Activated CD8-positive, alpha-beta T cell treated with anti-CD3 and anti-CD28 coated beads for 36 hours (primary cell): ENCODE data around the gene LMF2. TPM values are rescaled to one million over a fixed set of nuclear protein-coding genes. Genes with fewer than 3 reads are reported as not detected.

Source experiments
- ATAC-seq: fragments of 200-7000 bp; cut with Tn5 transposase; one replicate; pipeline ENCODE4 v1.10.0; 2021; ENCODE audit warnings: mild to moderate bottlenecking, moderate library complexity
- CTCF ChIA-PET: fragments of 350-600 bp; sonication (Branson Sonifier 250); formaldehyde crosslinking; loops from one replicate; lab custom pipeline; 2021; ENCODE audit warnings: antibody characterized with exemption; lab: Charles Lee
- POLR2A ChIA-PET: fragments of 350-600 bp; sonication (Branson Sonifier 250); formaldehyde crosslinking; loops from one replicate; lab custom pipeline; 2021; ENCODE audit warnings: antibody characterized with exemption; lab: Charles Lee
- DNase-seq: peaks from one replicate; pipeline ENCODE4 v3.0.0-alpha.2; 2020
- H3K27ac Mint-ChIP-seq: one replicate; pipeline ENCODE4 v1.8.0; 2021; ENCODE audit warnings: mild to moderate bottlenecking, mixed read lengths
- H3K27me3 Mint-ChIP-seq: one replicate; pipeline ENCODE4 v1.8.0; 2021; ENCODE audit warnings: mixed read lengths
- H3K36me3 Mint-ChIP-seq: one replicate; pipeline ENCODE4 v1.8.0; 2021; ENCODE audit warnings: low read depth, mixed read lengths
- H3K4me1 Mint-ChIP-seq: one replicate; pipeline ENCODE4 v1.8.0; 2021; ENCODE audit warnings: low read depth, mixed read lengths
- H3K4me3 Mint-ChIP-seq: one replicate; pipeline ENCODE4 v1.8.0; 2021; ENCODE audit warnings: mild to moderate bottlenecking, moderate library complexity, mixed read lengths
- H3K9me3 Mint-ChIP-seq: one replicate; pipeline ENCODE4 v1.8.0; 2021; ENCODE audit warnings: mixed read lengths
- CTCF ChIP-seq: fragments of 200-600 bp; IDR thresholded peaks from one replicate; pipeline ENCODE4 v1.8.0; 2022; ENCODE audit warnings: antibody characterized with exemption, mild to moderate bottlenecking
- intact Hi-C: fragments of 100-400 bp; cut with micrococcal nuclease; formaldehyde crosslinking; loops from one replicate; pipeline ENCODE4 v1.10.0; 2022
- total RNA-seq, 2 experiments: library from RNA; stranded (reverse); gene quantifications; one replicate each; pipeline ENCODE4 v1.2.3, GENCODE V29; 2021

LMF2 gene
- total RNA-seq, 2 experiments from 2014 or later, result 48.0 to 48.8 TPM

GRCh38 chr22:50490531-50491308 lies 16.8 kb downstream of the LMF2 start:
- ChIA-PET CTCF (interaction anchor here (0.6 to 0.7 kb wide), 2 partner anchors 219 to 282 kb away, joined by 3 to 4 read pairs; no protein-coding TSS in a partner anchor), POLR2A (interaction anchor here (1.0 to 1.1 kb wide), 2 partner anchors 8 to 28 kb away, joined by 3 to 4 read pairs; no protein-coding TSS in a partner anchor)
- DNase-seq, result no peak
- Mint-ChIP-seq H3K27ac (no peak overlapping the region), H3K9me3 (no peaks in the 10 kb centered on the region), H3K4me3 (peak overlapping the region; percentile 26), H3K36me3 (no peaks in the 10 kb centered on the region), H3K4me1 (peaks cover 7% of the 10 kb centered on the region), H3K27me3 (no peaks in the 10 kb centered on the region)
- ATAC-seq, result peak; percentile 48
- TF ChIP-seq CTCF, result no peak
- intact Hi-C loops, result no loop called here

GRCh38 chr22:50489363-50490243 lies 17.9 kb downstream of the LMF2 start:
- no peak for DNase-seq
- TF ChIP-seq CTCF, result no peak
- ChIA-PET CTCF (no interaction called here), POLR2A (interaction anchor here (1.0 kb wide), 1 partner anchor 29 kb away, joined by 3 read pairs; no protein-coding TSS in a partner anchor)
- no peak overlapping the region for H3K4me3 Mint-ChIP-seq
- no peaks in the 10 kb centered on the region for H3K27me3 Mint-ChIP-seq
- no peaks in the 10 kb centered on the region for H3K9me3 Mint-ChIP-seq
- intact Hi-C loops, result no loop called here
- H3K4me1 Mint-ChIP-seq, result peaks cover 7% of the 10 kb centered on the region
- ATAC-seq, result no peak
- H3K27ac Mint-ChIP-seq, result no peak overlapping the region
- H3K36me3 Mint-ChIP-seq, result no peaks in the 10 kb centered on the region

GRCh38 chr22:50488886-50489285 lies 18.6 kb downstream of the LMF2 start:
- ChIA-PET CTCF (no interaction called here), POLR2A (no interaction called here)
- peaks cover 7% of the 10 kb centered on the region for H3K4me1 Mint-ChIP-seq
- no peaks in the 10 kb centered on the region for H3K27me3 Mint-ChIP-seq
- H3K4me3 Mint-ChIP-seq, result no peak overlapping the region
- H3K9me3 Mint-ChIP-seq, result no peaks in the 10 kb centered on the region
- intact Hi-C loops, result no loop called here
- no peak for TF ChIP-seq CTCF
- H3K27ac Mint-ChIP-seq, result no peak overlapping the region
- DNase-seq (no peak), ATAC-seq (no peak)
- H3K36me3 Mint-ChIP-seq, result no peaks in the 10 kb centered on the region

- ATAC-seq (no peak), DNase-seq (no peak)
- POLR2A ChIA-PET, result interaction anchor here (1.5 kb wide), 1 partner anchor 12 kb away, joined by 5 read pairs; no protein-coding TSS in a partner anchor
- CTCF ChIA-PET, result no interaction called here
- no peak for TF ChIP-seq CTCF
- Mint-ChIP-seq H3K4me1 (peaks cover 7% of the 10 kb centered on the region), H3K9me3 (no peaks in the 10 kb centered on the region), H3K4me3 (no peak overlapping the region), H3K27ac (no peak overlapping the region), H3K36me3 (no peaks in the 10 kb centered on the region), H3K27me3 (no peaks in the 10 kb centered on the region)
- intact Hi-C loops, result no loop called here
These were observed 19.4 kb downstream of the LMF2 start for GRCh38 chr22:50488006-50488677.
